Thyroid gland (tissue), 4 donors: ENCODE data around the gene CFAP210. TPM values are rescaled to one million over a fixed set of nuclear protein-coding genes. Genes with fewer than 3 reads are reported as not detected.

Source experiments
- DNase-seq, 2 donors: peaks; one replicate each; pipeline ENCODE4 v3.0.0-alpha.2; 2019
- H3K27ac ChIP-seq, 3 donors: fragments of 200-600 bp; sonication (generic); 1 replicate in 2 of 3; 2 replicates in 1 of 3; pipeline ENCODE4 v1.5.1; 2016 to 2019; ENCODE audit warnings: mild to moderate bottlenecking in 1 of 3, moderate library complexity in 1 of 3
- H3K27me3 ChIP-seq: fragments of 200-600 bp; sonication (generic); one replicate; pipeline ENCODE4 v1.5.1; 2019
- H3K36me3 ChIP-seq, 2 donors: fragments of 200-600 bp; sonication (generic); one replicate each; pipeline ENCODE4 v1.5.1; 2016 to 2019
- H3K4me1 ChIP-seq, 2 donors: fragments of 200-600 bp; sonication (generic); one replicate each; pipeline ENCODE4 v1.5.1; 2017 to 2019
- H3K4me3 ChIP-seq, 3 donors: fragments of 200-600 bp; sonication (generic); replicated peaks in 1 of 3; 1 replicate in 2 of 3; 2 replicates in 1 of 3; pipeline ENCODE4 v1.5.1; 2016; ENCODE audit warnings: mild to moderate bottlenecking in 1 of 3
- H3K9me3 ChIP-seq: fragments of 200-600 bp; sonication (generic); one replicate; pipeline ENCODE4 v1.5.1; 2017
- POLR2A ChIP-seq, 2 donors: fragments of 450-650 bp; IDR thresholded peaks; one replicate each; pipeline ENCODE4 v1.6.1; 2017; ENCODE audit warnings: antibody characterized with exemption in 2 of 2, mild to moderate bottlenecking in 2 of 2, moderate library complexity in 1 of 2
- WGBS, 2 donors: methylation state at CpG; one replicate each; pipeline ENCODE4 v1.1.5; 2017; 5-methylcytosine and 5-hydroxymethylcytosine counted together
- intact Hi-C: fragments of 100-400 bp; cut with DNase I; formaldehyde crosslinking; loops from one replicate; pipeline ENCODE4 v1.15.1; 2023
- total RNA-seq, 4 donors: library from RNA; depleted of rRNA; stranded (reverse); fragments of >200 nt; gene quantifications; one replicate each; pipeline ENCODE4 v1.2.3, GENCODE V29; 2016
- TF ChIP-seq, protein P1 (sequence below), 6 experiments: fragments of 200-600 bp in 3 of 6; fragments of 450-650 bp in 3 of 6; sonication (generic) in 3 of 6; IDR thresholded peaks; one replicate each; pipeline ENCODE4 v1.5.1; 2016 to 2019; ENCODE audit warnings: antibody characterized with exemption in 6 of 6, mild to moderate bottlenecking in 2 of 6, inconsistent platforms in 1 of 6, moderate library complexity in 1 of 6

The CFAP210 gene
- total RNA-seq, 4 donors from 2014 or later = 1.6 TPM; not detected in 2

DNA sequence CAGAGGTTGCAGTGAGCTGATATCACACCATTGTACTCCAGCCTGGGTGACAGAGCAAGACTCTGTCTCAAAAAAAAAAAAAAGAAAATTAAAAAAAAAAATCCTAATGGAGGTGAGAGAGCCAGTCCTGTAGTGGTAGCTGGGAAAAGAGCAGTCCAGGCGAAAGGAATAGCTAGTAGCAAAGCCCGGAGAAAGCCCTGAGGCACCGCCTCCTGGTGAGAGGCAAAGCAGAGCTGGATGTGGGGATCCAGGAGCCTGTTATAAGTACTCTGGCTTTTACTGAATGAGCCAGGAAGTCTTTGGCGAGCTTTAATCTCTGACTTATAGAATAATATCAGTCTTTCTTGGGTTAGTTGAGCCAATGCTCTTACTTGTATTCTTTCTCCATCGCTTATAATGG is 32.9 kb upstream of the CFAP210 start:
- no peak for TF ChIP-seq POLR2A (IDR thresholded peaks at IDR 0.05)
- TF ChIP-seq, protein P1, sequence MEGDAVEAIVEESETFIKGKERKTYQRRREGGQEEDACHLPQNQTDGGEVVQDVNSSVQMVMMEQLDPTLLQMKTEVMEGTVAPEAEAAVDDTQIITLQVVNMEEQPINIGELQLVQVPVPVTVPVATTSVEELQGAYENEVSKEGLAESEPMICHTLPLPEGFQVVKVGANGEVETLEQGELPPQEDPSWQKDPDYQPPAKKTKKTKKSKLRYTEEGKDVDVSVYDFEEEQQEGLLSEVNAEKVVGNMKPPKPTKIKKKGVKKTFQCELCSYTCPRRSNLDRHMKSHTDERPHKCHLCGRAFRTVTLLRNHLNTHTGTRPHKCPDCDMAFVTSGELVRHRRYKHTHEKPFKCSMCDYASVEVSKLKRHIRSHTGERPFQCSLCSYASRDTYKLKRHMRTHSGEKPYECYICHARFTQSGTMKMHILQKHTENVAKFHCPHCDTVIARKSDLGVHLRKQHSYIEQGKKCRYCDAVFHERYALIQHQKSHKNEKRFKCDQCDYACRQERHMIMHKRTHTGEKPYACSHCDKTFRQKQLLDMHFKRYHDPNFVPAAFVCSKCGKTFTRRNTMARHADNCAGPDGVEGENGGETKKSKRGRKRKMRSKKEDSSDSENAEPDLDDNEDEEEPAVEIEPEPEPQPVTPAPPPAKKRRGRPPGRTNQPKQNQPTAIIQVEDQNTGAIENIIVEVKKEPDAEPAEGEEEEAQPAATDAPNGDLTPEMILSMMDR (IDR thresholded peaks at IDR 0.05) = no peak
- no peak for DNase-seq
- Histone ChIP-seq H3K4me1 (no peaks in the 10 kb centered on the region), H3K4me3 (no peak overlapping the region), H3K36me3 (no peaks in the 10 kb centered on the region), H3K27ac (no peak overlapping the region), H3K27me3 (no peaks in the 10 kb centered on the region), H3K9me3 (no peaks in the 10 kb centered on the region)
- WGBS, 2 donors = 80 to 91% methylated on average over 5 of the region's 5 CpGs
- intact Hi-C loops = no loop called here

GRCh38 chr2:169721016-169721415 is 26.8 kb upstream of the CFAP210 start:
- DNase-seq = no peak
- H3K9me3 ChIP-seq = no peaks in the 10 kb centered on the region
- TF ChIP-seq POLR2A (IDR thresholded peaks at IDR 0.05) = no peak
- TF ChIP-seq, protein P1 (IDR thresholded peaks at IDR 0.05) = no peak
- 70 to 88% methylated on average over 3 of the region's 3 CpGs for WGBS, 2 donors
- no peak overlapping the region for H3K27ac ChIP-seq
- H3K36me3 ChIP-seq = no peaks in the 10 kb centered on the region
- H3K4me1 ChIP-seq = peaks cover 0 to under 1% of the 10 kb centered on the region in 2 donors
- intact Hi-C loops = no loop called here
- H3K4me3 ChIP-seq = no peak overlapping the region
- H3K27me3 ChIP-seq = no peaks in the 10 kb centered on the region

GRCh38 chr2:169718930-169719504 is 24.8 kb upstream of the CFAP210 start:
- DNase-seq = no peak
- H3K4me3 ChIP-seq = no peak overlapping the region
- no peak overlapping the region for H3K27ac ChIP-seq
- TF ChIP-seq, protein P1 (IDR thresholded peaks at IDR 0.05) = no peak
- TF ChIP-seq POLR2A (IDR thresholded peaks at IDR 0.05) = no peak
- H3K9me3 ChIP-seq = no peaks in the 10 kb centered on the region
- no peaks in the 10 kb centered on the region for H3K27me3 ChIP-seq
- no peaks in the 10 kb centered on the region for H3K36me3 ChIP-seq
- intact Hi-C loops = no loop called here
- peaks cover 0 to 9% of the 10 kb centered on the region in 2 donors for H3K4me1 ChIP-seq
- 79 to 86% methylated on average over 2 of the region's 2 CpGs for WGBS, 2 donors

GRCh38 chr2:169717691-169718063 is 23.5 kb upstream of the CFAP210 start:
- Histone ChIP-seq H3K36me3 (no peaks in the 10 kb centered on the region), H3K27me3 (no peaks in the 10 kb centered on the region), H3K27ac (no peak overlapping the region), H3K9me3 (no peaks in the 10 kb centered on the region), H3K4me3 (no peak overlapping the region), H3K4me1 (peaks cover 0 to 9% of the 10 kb centered on the region in 2 donors)
- intact Hi-C loops = no loop called here
- 84% methylated on average over 4 of the region's 4 CpGs for WGBS, 2 donors
- no peak for TF ChIP-seq POLR2A (IDR thresholded peaks at IDR 0.05)
- TF ChIP-seq, protein P1 (IDR thresholded peaks at IDR 0.05) = no peak
- DNase-seq = no peak

- intact Hi-C loops = no loop called here
- WGBS, 2 donors = 75 to 79% methylated on average over 11 to 12 of the region's 12 CpGs
- no peaks in the 10 kb centered on the region for H3K36me3 ChIP-seq
- H3K4me1 ChIP-seq = peaks cover 0 to 9% of the 10 kb centered on the region in 2 donors
- no peak for DNase-seq
- H3K27ac ChIP-seq = no peak overlapping the region
- H3K27me3 ChIP-seq = no peaks in the 10 kb centered on the region
- H3K4me3 ChIP-seq = no peak overlapping the region
- TF ChIP-seq POLR2A (IDR thresholded peaks at IDR 0.05) = no peak
- TF ChIP-seq, protein P1 (IDR thresholded peaks at IDR 0.05) = no peak
- no peaks in the 10 kb centered on the region for H3K9me3 ChIP-seq
Measured at GRCh38 chr2:169716938-169717690, 22.9 kb upstream of the CFAP210 start.
